HFFc6 (cell line): ENCODE measurements around the gene SMIM45.

ENCODE experiments used
- DNase-seq: peaks from one replicate; pipeline ENCODE4 v3.0.0-alpha.2; 2018
- H3K27ac Mint-ChIP-seq: 2 replicates; pipeline ENCODE4 v1.8.0; 2020; ENCODE audit warnings: mild to moderate bottlenecking, mixed read lengths
- H3K27me3 Mint-ChIP-seq: 2 replicates; pipeline ENCODE4 v1.8.0; 2021; ENCODE audit warnings: mild to moderate bottlenecking, moderate library complexity, mixed read lengths; ENCODE audit not compliant: insufficient read depth
- H3K36me3 Mint-ChIP-seq: 2 replicates; pipeline ENCODE4 v1.8.0; 2021; ENCODE audit warnings: low read depth, mixed read lengths
- H3K4me1 Mint-ChIP-seq: 2 replicates; pipeline ENCODE4 v1.8.0; 2020; ENCODE audit warnings: low read depth, mixed read lengths
- H3K4me3 Mint-ChIP-seq: 2 replicates; pipeline ENCODE4 v1.8.0; 2020; ENCODE audit warnings: mild to moderate bottlenecking, moderate library complexity, mixed read lengths
- H3K9me3 Mint-ChIP-seq: 2 replicates; pipeline ENCODE4 v1.8.0; 2020; ENCODE audit warnings: mild to moderate bottlenecking, mixed read lengths
- TF ChIP-seq, protein P1 (sequence below): fragments of 200-600 bp; sonication (generic); IDR thresholded peaks from 2 replicates; pipeline ENCODE4 v1.5.0; 2021; ENCODE audit warnings: antibody characterized with exemption, mild to moderate bottlenecking

The SMIM45 gene

DNA sequence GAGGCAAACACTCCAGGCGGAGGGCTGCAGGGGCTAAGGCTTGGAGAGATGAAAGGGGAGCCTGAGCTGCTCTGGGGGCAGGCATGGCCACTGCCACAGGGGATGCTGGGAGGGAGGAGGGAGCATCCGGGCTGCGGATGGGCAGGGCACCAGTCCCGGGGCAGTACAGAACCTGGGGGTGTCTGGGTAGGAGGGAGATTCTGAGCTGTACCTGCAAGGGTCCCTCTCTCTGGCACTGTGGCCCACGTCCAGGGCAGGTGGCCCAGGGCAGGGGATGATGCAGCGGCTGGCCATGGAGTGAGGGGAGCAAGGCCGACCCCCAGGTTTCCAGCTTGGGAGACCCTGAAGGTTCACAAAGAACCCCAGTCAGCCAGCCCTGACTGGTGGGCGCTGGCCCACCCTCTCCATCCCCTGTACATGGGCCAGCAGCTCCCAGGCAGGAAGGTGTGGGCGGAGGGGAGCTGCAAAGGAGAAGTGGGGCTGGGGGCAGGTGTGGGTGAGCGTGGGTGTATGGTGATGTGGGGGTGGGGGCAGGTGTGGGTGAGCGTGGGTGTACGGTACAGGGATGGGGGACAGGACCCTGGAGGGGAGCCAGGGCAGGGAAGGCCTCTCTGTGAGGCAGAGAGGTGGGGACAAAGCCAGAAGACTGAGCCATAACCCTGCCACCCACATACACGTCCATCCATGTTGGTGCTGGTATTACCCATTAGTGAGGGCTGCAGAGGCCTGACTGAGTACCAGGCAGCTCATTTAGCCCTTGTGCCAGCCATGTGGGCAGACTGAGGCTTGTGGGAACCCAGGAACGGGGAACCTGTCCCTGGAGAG, 23.1 kb upstream of the SMIM45 start:
- Mint-ChIP-seq H3K9me3 (no peaks in the 10 kb centered on the region), H3K36me3 (no peaks in the 10 kb centered on the region), H3K27me3 (peaks cover 17% of the 10 kb centered on the region), H3K27ac (no peak overlapping the region), H3K4me3 (no peak overlapping the region), H3K4me1 (no peaks in the 10 kb centered on the region)
- DNase-seq, result no peak
- TF ChIP-seq, protein P1, sequence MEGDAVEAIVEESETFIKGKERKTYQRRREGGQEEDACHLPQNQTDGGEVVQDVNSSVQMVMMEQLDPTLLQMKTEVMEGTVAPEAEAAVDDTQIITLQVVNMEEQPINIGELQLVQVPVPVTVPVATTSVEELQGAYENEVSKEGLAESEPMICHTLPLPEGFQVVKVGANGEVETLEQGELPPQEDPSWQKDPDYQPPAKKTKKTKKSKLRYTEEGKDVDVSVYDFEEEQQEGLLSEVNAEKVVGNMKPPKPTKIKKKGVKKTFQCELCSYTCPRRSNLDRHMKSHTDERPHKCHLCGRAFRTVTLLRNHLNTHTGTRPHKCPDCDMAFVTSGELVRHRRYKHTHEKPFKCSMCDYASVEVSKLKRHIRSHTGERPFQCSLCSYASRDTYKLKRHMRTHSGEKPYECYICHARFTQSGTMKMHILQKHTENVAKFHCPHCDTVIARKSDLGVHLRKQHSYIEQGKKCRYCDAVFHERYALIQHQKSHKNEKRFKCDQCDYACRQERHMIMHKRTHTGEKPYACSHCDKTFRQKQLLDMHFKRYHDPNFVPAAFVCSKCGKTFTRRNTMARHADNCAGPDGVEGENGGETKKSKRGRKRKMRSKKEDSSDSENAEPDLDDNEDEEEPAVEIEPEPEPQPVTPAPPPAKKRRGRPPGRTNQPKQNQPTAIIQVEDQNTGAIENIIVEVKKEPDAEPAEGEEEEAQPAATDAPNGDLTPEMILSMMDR, result no peak

DNA sequence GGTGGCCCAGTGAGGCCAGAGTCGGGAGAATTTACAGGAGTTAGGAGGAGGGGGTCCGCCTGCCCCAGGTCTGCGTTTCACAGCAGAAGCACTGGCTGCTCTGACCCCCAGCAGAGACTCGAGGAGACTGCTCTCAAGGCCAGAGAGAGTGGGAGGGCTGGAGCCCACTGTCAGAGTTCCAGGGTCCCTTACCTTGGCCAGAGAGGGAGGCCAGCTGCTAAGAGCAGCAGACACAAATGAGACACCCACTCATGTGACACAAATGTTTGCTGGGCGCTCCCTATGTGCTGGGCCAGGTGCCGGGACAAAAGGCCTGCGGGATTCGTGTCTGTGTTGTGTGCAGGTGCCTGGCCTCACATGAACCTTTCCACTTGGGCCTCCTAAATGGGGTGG, 22.5 kb upstream of the SMIM45 start:
- peaks cover 17% of the 10 kb centered on the region for H3K27me3 Mint-ChIP-seq
- no peak overlapping the region for H3K27ac Mint-ChIP-seq
- no peak for DNase-seq
- H3K9me3 Mint-ChIP-seq, result no peaks in the 10 kb centered on the region
- TF ChIP-seq, protein P1, result no peak
- H3K36me3 Mint-ChIP-seq, result no peaks in the 10 kb centered on the region
- H3K4me3 Mint-ChIP-seq, result no peak overlapping the region
- no peaks in the 10 kb centered on the region for H3K4me1 Mint-ChIP-seq

DNA sequence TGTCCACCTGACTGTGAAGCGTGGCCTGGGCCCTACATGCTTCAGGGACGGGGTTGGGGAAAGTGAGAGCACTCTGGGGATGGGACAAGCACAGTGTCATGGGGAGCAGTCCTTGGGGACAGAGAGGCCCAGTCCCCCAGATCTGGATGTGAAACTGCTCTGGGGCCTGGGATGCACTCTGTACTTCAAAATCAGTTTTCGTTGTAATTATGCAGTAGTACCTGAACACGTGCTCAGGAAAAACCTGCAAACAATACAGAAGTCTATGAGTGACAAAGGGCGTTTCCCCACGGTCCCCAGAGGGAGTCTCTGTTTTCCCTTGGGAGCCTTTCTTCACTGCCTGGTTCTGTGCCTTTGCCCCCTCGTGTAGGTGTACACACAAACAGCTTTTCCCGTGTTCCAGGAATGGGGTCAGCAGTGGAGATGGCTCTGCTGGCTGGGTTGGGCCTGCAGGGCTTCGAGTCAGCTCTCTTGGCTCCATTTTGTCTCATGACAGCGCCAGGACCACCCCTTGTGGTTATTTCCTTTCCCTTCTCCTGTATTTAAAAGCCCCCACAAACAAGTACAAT, 20.2 kb upstream of the SMIM45 start:
- no peak for DNase-seq
- no peak overlapping the region for H3K4me3 Mint-ChIP-seq
- TF ChIP-seq, protein P1, result no peak
- no peaks in the 10 kb centered on the region for H3K4me1 Mint-ChIP-seq
- H3K27ac Mint-ChIP-seq, result no peak overlapping the region
- H3K9me3 Mint-ChIP-seq, result no peaks in the 10 kb centered on the region
- peaks cover 13% of the 10 kb centered on the region for H3K27me3 Mint-ChIP-seq
- H3K36me3 Mint-ChIP-seq, result no peaks in the 10 kb centered on the region

DNA sequence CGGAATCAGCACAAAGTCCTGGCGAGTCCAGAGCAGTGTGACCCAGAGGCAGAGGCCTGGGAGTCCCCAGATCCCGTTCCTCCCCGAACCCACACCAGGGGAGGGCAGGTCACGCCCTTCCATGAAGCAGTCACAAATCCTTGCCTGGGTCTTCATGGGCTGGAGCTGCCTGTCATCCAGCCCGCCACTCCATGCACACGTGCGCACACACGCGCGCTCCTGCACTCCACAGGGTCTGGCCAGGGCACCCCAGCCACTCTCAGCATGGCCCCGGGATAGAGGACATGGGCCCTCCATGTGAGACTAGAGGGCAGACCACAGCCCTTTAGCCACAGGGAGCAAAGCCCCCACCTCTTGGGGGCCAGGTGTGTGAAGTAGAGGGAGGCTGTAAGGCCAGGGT, 19.6 kb upstream of the SMIM45 start:
- Mint-ChIP-seq H3K4me3 (no peak overlapping the region), H3K36me3 (no peaks in the 10 kb centered on the region), H3K27me3 (peaks cover 7% of the 10 kb centered on the region), H3K4me1 (no peaks in the 10 kb centered on the region), H3K27ac (no peak overlapping the region), H3K9me3 (no peaks in the 10 kb centered on the region)
- TF ChIP-seq, protein P1, result no peak
- no peak for DNase-seq

DNA sequence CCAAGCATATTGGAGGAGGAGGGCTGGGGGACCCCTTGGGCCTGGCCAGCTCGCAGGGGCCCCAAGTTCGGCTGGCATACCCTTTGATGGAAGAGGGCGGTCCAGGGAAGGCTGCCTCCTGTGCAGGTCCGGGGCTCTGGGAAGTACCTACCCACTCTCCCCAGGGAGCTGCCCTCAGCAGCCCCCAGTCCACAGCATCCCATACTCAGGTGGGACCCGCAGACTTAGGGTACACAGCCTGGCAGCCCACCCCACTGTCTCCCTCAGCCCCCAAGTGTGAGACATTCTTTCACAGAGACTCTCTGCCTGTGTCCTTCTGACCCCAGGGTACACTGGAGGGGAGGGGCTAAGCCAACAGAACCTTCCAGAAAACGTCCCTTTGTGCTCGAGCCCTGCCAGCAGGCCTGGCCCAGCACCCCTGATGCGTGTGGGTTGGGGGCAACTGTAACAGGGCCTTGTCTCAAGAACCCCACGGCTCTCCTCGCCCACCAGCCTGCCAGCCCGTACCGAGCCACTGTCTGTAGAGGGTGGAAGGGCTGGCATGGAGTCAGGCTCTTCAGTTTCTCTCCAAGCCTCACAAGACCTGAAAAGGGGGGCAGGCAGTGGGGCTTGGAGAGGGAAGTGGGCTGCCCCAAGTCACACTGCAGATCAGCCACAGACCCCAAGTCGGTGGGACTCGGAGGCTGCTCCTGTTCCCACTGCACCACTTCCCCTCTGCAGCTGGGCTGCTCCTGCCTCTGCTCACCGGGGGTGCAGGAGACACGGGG, 18.4 kb upstream of the SMIM45 start:
- no peaks in the 10 kb centered on the region for H3K36me3 Mint-ChIP-seq

More for the DNA sequence above, 18.4 kb upstream of the SMIM45 start:
- Mint-ChIP-seq H3K4me3 (no peak overlapping the region), H3K9me3 (no peaks in the 10 kb centered on the region), H3K4me1 (no peaks in the 10 kb centered on the region), H3K27ac (no peak overlapping the region), H3K27me3 (no peaks in the 10 kb centered on the region)
- TF ChIP-seq, protein P1, result no peak
- no peak for DNase-seq
